GM19193 (cell line): ENCODE results near the gene KLHL8.

Source experiments
- POLR2A ChIP-seq: IDR thresholded peaks from 4 replicates; pipeline ENCODE4 v1.6.1; 2011; ENCODE audit not compliant: insufficient read depth, insufficient read length; ENCODE audit errors: extremely low read depth

The KLHL8 gene

DNA sequence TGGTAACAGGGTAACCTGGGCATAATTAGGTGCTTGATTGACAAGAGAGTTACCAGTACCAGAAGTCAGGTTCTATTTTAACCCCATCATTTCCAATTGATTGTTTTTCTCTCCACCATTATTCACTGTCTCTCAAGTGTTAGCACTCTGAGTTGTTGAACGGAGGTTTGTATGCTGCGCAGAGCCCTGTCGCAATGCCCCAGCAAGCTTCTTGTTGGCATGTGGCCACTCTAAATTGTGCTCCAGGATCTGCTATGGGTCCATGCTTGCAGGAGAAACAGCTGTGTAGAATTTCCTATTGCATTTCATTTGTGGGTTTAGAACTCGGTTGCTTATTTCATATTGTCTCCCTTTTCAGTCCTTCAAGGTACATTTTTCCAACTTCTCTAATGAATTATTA, 98.2 kb downstream of the KLHL8 start:
- no peak for TF ChIP-seq POLR2A

DNA sequence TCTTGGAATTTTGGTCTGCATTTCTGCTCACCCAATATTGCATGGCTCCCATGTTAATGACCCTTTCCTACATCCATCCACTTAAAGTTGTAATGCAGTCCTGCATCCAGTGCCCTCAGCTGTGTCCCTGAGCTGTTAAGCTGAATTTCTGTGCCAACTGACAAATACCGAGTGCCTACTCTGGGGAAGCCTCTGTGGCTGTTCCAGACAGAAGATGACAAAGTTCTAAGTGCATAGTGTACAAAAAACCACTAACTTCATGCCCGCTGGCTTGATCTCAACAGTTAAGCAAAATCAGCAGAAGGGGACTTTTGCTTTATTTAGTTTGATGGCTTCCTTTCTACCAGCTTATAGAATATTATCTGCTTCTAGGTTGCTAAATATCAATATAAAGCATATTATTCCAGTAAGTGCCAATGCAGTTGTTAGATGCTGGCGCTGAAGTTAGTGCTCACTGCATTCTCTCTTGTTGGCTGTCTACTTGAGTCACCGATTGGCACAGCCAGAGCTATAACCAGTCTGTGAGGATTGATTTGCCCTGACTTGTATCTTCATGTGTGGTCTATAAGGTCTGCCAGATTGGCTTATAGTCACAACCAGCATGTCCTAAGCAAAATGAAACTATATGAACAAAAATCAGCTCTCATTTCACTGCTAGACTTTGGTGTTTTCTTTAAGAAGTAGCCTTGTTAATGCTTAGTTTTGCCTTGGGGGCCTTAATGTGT, 98.9 kb downstream of the KLHL8 start:
- no peak for TF ChIP-seq POLR2A

DNA sequence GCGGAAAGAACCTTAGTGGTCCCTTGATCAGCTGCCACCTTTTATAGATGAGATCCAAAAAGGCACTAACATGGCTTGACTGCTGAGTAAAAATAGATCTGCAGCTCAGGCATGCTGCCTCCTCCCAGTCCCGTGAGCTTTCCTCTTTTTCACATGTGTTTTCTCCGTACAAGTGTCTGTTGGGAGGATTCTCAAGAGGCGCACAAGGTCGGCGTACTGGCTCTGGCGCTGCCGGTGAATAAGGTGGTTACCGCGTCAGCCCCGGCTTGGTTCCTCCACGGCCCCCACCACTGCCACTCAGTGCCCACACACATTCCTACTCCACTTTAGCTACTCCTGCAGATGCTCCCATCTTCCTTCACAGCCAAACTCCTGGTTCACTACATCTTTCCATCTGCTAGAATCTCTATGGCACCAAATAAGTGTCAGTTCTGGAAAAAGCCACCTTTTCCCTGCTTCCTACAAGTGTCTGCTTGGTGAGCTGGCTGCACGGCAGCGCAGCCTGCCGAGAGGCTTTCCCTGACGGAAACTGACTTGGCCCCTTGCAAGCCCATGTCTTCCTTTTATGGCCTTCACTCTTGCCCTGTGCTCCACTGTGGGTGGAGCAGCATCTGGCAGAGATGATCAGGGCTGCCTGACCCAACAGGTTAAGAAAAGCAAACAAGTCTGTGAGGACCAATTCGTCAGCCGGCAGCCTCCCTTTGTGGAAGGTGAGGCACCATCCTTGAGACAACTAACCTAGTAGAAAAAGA, 99.8 kb downstream of the KLHL8 start:
- TF ChIP-seq POLR2A: no peak

DNA sequence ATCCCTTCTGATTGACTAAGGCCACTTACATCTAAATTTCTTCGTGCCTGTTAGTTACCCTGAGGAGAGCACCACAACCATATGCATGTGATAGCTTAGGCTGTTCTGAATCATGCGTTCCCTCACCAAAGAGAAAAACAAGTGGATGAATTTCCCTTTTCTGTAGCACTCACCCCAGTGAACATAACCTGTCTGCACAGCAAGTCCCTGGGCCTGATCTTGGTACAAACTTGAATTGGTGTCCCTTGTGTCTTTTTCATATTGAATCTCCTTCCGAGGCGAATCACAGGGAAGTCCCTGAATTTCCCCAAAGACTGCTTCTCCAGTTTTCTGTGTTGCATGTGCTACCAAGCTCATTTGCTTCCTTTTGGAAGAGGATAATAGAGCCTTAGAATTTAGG, 100.4 kb downstream of the KLHL8 start:
- no peak for TF ChIP-seq POLR2A

DNA sequence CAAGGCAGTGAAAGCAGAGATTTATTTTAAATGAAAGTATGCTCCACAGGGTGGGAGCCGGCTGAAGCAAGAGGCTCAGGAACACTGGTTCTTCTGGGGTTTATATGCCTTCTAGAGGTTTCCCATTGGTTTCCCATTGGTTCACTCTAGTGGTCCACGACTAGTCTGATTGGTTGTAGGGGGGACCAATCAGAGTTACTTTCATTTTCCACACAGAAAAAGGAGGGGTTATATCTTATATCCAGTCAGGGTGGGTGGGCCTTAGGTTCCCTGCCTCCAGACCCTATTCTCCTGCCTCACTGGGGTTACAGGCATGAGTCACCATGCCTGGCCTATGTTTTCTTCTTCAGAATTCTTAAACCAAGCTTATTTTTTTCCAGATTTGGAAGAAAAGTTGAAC, 101.6 kb downstream of the KLHL8 start:
- no peak for TF ChIP-seq POLR2A

DNA sequence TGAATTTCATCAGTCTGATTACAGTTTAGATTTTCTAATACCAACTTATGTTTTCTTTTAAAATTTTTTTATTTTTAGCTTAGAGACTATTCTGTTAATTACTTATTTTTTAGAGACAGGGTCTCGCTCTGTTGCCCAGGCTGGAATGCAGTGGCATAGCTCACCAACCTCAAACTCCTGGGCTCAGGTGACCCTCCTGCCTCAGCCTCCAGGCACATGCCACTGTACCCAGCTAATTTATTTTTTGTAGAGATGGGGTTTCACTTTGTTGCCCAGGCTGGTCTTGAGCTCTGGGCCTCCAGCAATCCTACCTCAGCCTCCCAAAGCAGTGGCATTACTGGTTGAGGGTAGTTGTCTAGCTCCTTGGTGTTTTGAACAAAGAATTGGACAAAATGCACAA, 102.0 kb downstream of the KLHL8 start:
- TF ChIP-seq POLR2A: no peak

DNA sequence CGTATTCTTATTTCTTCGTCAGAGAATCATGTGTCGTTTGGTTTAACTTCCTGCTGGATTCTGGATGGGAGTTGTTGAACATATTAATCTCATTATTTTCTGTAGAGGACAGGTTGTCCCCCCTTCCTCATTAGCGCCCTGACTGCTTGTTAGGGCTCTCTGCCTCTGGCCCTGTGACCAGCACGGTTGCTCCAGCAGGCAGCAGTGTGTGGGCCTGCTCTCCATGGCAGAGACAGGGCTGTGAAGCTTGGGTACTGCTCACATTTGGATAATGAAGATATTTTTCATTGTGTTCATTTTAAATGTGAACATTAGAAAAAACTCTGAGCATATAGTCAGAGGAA, 102.7 kb downstream of the KLHL8 start:
- TF ChIP-seq POLR2A: no peak

DNA sequence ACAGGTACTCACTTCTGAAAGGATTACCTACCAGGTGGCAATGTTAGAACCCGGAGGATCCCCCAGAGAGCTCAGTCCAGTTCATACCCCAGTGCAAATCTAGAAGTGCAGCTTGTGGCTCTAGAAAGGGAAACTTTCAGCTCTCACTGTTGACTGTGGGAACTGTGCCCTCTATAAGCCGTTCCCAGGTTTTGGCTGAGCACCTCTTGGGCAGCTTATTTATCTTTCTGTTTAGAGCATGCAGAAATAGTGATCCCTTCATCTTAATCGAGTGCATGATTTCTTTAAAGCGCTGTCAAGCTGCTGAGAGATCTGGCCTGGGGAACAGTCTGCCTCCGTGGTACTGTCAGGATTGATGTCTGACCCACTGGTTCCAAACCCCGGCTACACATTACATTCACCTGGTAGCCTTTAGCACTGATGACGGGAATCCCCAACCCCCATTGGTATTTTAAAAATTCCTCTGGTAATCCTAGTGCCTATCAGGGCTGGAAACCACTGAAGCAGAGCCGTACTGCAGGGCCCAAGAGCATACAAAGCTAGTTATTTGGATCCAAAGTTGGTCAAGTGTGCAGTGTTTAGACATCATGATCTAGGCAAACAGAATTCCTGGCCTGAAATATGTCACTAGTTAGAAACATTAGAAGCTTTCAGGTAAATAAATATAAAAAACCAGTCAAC, 103.2 kb downstream of the KLHL8 start:
- no peak for TF ChIP-seq POLR2A

DNA sequence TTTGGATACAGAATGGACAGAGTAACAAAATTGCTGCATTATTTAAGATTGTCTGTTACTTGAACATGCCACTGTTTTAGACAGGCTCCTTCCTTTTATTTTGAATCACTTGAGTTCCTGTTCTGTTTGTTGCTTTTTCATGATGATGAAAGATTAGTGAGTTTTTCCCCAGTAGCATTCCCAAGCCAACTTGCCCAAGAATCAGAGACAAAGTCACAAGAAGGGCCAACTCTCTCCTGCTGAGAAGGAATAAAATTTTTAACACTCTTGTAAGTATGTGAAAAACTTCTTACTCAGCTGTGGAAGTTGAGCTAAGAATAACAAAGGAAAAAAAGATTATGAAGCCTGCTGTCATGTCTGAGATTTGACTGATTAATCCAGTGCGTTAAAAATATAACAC, 104.2 kb downstream of the KLHL8 start:
- no peak for TF ChIP-seq POLR2A

DNA sequence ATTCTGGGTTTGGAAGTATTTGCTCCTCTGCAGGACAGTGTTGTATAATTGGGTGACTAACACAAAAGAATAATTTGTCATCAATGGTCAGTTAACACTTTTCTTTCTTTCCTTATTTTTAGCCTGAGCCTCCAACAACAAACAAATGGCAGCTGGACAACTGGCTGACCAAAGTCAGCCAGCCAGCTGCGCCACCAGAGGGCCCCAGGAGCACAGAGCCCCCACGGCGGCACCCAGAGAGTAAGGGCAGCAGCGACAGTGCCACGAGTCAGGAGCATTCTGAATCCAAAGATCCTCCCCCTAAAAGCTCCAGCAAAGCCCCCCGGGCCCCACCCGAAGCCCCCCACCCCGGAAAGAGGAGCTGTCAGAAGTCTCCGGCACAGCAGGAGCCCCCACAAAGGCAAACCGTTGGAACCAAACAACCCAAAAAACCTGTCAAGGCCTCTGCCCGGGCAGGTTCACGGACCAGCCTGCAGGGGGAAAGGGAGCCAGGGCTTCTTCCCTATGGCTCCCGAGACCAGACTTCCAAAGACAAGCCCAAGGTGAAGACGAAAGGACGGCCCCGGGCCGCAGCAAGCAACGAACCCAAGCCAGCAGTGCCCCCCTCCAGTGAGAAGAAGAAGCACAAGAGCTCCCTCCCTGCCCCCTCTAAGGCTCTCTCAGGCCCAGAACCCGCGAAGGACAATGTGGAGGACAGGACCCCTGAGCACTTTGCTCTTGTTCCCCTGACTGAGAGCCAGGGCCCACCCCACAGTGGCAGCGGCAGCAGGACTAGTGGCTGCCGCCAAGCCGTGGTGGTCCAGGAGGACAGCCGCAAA, 106.0 kb downstream of the KLHL8 start:
- no peak for TF ChIP-seq POLR2A

DNA sequence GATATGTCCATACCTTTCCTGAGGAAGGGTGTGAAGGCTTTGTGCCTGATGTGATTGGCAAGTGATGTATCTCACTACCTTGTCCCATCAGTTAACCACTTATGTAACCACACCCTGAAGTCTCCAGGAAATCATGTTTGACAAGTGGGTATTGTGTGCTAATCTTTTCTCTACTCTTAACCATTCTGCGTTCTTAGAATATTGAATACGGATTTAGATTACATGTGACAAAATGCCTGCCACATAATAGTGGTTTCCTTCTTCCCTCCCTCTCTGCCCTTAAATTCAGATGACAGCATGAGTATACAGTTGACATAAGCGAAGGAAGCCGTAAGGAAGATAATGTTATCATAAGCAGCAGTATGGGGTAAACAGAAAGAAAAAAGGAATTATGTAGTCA, 108.4 kb downstream of the KLHL8 start:
- TF ChIP-seq POLR2A: no peak
